Measurements from ENCODE around the gene ADM2.
"Not testable (repeated sequence)": the region's sequence is repeated elsewhere in the genome, so short reads cannot be mapped to it uniquely, and the experiment has no call there.

Gene ADM2

GRCh38 chr22:50517495-50518260, 36.3 kb downstream of the ADM2 start:
- no peak for ATAC-seq

GRCh38 chr22:50518606-50519005, 37.3 kb downstream of the ADM2 start:
- no peak for ATAC-seq
- TF ChIP-seq OSR1 (CRISPR knock-in tag; IDR thresholded peaks at IDR 0.05) (no peak), GLIS3 (CRISPR knock-in tag; IDR thresholded peaks at IDR 0.05) (no peak), SNAI2 (CRISPR knock-in tag; IDR thresholded peaks at IDR 0.05) (no peak), CSDC2 (CRISPR knock-in tag; IDR thresholded peaks at IDR 0.05) (no peak), ZFP3 (CRISPR knock-in tag; IDR thresholded peaks at IDR 0.05) (no peak), ZFP30 (CRISPR knock-in tag; IDR thresholded peaks at IDR 0.05) (no peak), CREB5 (CRISPR knock-in tag; IDR thresholded peaks at IDR 0.05; ENCODE audit: low read depth) (no peak), ARNTL (CRISPR knock-in tag; IDR thresholded peaks at IDR 0.05; ENCODE audit: borderline replicate concordance, low read depth) (no peak), ZC3H10 (CRISPR knock-in tag; IDR thresholded peaks at IDR 0.05) (no peak), PPARA (CRISPR knock-in tag; IDR thresholded peaks at IDR 0.05; ENCODE audit: borderline replicate concordance) (no peak), ZNF70 (CRISPR knock-in tag; IDR thresholded peaks at IDR 0.05) (no peak), ESRRG (CRISPR knock-in tag; IDR thresholded peaks at IDR 0.05) (no peak), POU6F1 (CRISPR knock-in tag; IDR thresholded peaks at IDR 0.05; ENCODE audit: borderline replicate concordance, low read depth) (no peak), TSHZ2 (CRISPR knock-in tag; IDR thresholded peaks at IDR 0.05) (no peak), TOX (CRISPR knock-in tag; IDR thresholded peaks at IDR 0.05; ENCODE audit: borderline replicate concordance) (no peak)
- TF ChIP-seq, protein P1, sequence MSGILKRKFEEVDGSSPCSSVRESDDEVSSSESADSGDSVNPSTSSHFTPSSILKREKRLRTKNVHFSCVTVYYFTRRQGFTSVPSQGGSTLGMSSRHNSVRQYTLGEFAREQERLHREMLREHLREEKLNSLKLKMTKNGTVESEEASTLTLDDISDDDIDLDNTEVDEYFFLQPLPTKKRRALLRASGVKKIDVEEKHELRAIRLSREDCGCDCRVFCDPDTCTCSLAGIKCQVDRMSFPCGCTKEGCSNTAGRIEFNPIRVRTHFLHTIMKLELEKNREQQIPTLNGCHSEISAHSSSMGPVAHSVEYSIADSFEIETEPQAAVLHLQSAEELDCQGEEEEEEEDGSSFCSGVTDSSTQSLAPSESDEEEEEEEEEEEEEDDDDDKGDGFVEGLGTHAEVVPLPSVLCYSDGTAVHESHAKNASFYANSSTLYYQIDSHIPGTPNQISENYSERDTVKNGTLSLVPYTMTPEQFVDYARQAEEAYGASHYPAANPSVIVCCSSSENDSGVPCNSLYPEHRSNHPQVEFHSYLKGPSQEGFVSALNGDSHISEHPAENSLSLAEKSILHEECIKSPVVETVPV (CRISPR knock-in tag; IDR thresholded peaks at IDR 0.05) = no peak

More at GRCh38 chr22:50517495-50518260, 36.3 kb downstream of the ADM2 start:
- TF ChIP-seq TOX (CRISPR knock-in tag; IDR thresholded peaks at IDR 0.05; ENCODE audit: borderline replicate concordance) (no peak), PATZ1 (CRISPR knock-in tag; IDR thresholded peaks at IDR 0.05; ENCODE audit: borderline replicate concordance) (no peak), PPARA (CRISPR knock-in tag; IDR thresholded peaks at IDR 0.05; ENCODE audit: borderline replicate concordance) (no peak), SNAI2 (CRISPR knock-in tag; IDR thresholded peaks at IDR 0.05) (no peak)

DNA sequence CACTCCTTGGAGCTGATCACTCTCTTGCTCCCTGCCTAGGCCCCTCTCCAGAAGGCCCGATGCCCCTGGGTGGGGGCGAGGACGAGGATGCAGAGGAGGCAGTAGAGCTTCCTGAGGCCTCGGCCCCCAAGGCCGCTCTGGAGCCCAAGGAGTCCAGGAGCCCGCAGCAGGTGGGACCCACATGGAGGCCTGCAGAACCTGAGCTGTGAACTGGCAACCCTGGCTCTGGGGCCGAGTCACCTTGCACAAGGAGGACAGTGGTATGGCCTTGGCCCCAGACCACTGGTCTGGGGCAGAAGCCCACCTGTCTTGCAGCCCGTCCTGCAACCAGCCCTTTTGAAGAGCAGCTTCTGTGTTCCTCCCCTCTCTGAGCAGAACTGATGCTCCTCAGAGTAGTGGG, 37.8 kb downstream of the ADM2 start:
- TF ChIP-seq CREB5 (CRISPR knock-in tag; IDR thresholded peaks at IDR 0.05; ENCODE audit: low read depth) (no peak), OSR1 (CRISPR knock-in tag; IDR thresholded peaks at IDR 0.05) (no peak), TOX (CRISPR knock-in tag; IDR thresholded peaks at IDR 0.05; ENCODE audit: borderline replicate concordance) (no peak), TSHZ2 (CRISPR knock-in tag; IDR thresholded peaks at IDR 0.05) (no peak), RARB (CRISPR knock-in tag; IDR thresholded peaks at IDR 0.05) (no peak), ZNF565 (CRISPR knock-in tag; conservative IDR thresholded peaks at IDR 0.05; ENCODE audit: low read depth) (no peak)
- ATAC-seq = no peak

GRCh38 chr22:50520184-50520583, 38.8 kb downstream of the ADM2 start:
- not testable (repeated sequence) for ATAC-seq

Data from SK-N-SH treated with all-trans-retinoic acid at 6 μM for 48 hours (cell line).